ENCODE data around the gene ENC1.

The ENC1 gene

GRCh38 chr5:74655716-74656115, 15.2 kb upstream of the ENC1 start:
- DNase-seq (ENCODE audit: low read depth in 2 of 2), result no peak

GRCh38 chr5:74655206-74655605, 14.7 kb upstream of the ENC1 start:
- no peak for DNase-seq (ENCODE audit: low read depth in 2 of 2)

DNA sequence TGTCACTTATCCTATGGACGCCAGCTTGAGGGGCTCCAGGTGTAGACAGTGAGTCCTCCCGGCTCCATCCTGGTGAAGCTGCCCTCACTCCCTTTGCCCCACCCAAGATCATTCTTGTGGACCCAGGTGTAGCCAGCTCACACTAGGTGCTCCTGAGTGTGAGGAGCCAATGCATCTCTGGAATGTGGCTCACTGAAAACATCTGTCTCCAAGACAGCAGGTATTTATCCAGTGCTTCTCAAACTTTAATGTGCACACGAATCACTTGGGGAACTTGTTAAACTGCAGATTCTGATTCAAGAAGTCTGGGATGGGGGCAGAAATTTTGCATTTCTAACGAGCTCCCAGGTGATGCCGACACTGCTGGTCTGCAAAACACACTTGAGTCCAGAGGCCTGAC, 13.5 kb upstream of the ENC1 start:
- no peak for DNase-seq (ENCODE audit: low read depth in 2 of 2)

DNA sequence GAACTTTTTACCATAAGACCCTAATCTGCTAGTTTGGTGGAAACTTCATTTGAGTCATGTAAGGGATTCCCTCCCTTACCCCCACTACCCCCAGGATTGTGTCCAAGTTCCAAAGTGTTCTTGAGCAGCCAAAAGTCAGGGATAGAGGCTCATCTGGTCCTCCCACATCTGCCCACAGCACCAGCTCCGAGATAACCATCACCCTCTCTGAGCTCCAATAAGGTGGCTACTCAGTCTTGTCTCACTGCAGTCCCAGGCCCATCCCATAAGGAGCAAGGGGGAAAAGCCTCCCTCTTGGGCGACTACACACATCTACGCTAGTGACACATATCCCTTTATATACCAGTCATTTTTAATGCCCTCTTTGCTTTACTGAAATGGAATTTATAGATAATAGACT, 12.0 kb upstream of the ENC1 start:
- DNase-seq (ENCODE audit: low read depth in 2 of 2), result no peak

DNA sequence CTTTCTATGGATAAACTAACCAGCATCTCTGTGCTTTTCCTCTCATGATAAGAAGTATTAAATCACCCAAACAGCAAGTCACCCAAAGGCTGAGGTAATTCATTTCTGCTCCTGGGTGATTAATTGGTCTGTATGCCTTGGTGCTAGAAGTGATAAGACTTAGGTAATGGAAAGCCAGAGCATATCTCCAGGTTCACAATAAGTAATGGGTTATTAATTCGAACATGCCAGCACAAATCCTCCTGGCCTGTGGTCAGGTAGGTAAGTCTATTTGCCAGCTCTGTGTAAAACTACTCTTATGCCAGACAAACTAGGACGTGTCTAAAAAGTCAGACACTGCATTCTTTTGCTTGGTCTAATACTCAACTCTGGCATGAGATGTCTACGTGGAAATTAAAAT, 11.2 kb upstream of the ENC1 start:
- DNase-seq (ENCODE audit: low read depth in 2 of 2), result no peak

- DNase-seq (ENCODE audit: low read depth in 2 of 2), result no peak
Measured at GRCh38 chr5:74649421-74649973, 9.0 kb upstream of the ENC1 start.

- no peak for DNase-seq (ENCODE audit: low read depth in 2 of 2)
Measured at GRCh38 chr5:74648835-74649293, 8.3 kb upstream of the ENC1 start.

- no peak for DNase-seq (ENCODE audit: low read depth in 2 of 2)
Measured at GRCh38 chr5:74647096-74647495, 6.6 kb upstream of the ENC1 start.

DNA sequence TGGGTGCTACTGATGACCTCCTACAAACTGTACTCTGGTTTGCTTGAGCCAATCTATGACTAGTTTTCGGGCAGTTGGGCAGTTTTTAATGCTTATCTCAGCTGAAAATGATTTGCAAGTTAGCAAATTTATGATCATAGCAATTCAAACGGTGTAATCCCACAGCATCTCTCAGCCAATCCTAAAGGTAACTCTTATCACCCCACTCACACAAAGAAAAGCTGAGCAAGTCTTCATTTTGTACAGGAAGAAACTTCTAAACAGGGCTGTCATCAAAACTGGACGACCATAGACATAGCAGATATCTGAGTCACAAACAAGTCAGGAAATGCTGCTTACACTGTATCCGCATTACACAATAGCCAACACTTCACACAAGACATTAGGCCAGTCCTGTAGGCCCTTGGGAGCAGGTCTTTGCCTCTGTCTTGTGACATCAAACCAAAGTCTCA, 2.6 kb upstream of the ENC1 start:
- no peak for DNase-seq (ENCODE audit: low read depth in 2 of 2)

DNA sequence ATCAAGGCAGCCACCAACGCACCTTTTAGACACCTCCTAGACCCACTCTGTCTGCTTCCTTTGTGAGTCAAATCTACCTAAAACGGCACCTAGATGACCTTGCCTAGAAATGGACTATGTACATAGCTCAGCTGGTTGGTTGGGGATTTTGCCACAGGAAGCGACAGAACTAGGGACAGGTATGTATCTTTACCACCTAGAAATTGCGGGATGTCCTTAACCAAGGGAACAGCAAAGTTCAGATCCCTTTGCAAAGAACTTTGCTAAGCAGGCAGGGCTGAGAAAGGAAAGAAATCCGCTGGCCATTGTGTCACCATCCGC, 2.0 kb upstream of the ENC1 start:
- DNase-seq (ENCODE audit: low read depth in 2 of 2), result no peak

DNA sequence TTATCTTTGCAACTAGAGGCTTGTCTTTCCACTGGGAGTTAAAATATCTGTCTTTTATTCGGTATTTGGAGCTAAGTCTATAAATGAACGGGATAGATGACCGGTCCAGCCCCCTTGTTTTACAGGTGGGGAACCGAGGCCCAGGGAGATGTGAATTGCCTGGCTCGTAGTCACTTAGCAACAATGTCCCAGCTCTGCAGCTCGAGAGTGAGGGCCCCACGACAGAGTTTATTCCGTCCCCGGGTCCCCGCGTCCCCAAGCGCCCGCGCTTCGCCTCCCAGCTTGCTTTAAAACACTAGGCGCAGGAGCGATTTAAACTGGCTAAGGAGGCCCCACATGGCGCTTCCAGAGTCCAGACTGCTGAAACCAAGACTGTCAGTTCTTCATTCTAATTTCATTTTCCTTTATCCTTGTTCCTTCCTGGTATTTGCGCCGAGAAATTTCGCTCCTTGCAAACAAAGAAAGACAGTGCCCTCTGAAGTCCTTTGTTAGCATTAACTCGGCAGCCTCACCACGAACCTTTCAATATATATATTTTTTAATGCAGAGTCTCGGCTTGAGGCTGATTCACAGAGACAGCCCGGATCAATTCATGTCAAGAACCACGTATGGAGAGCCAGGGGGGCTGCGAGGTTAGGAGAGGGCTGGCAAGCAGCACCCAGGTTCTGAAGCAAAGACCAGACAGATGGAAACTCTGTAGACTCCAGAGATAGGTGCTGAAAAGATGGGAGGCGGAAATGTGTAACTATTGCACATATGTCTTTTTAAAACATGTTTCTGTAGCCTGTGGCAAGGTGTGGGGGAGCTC, 1.4 kb upstream of the ENC1 start:
- no peak for DNase-seq (ENCODE audit: low read depth in 2 of 2)

- DNase-seq (ENCODE audit: low read depth in 2 of 2), result peak in 1 of 2 donors; percentile 20
Measured at GRCh38 chr5:74640954-74641734, 616 bp upstream of the ENC1 start.

DNA sequence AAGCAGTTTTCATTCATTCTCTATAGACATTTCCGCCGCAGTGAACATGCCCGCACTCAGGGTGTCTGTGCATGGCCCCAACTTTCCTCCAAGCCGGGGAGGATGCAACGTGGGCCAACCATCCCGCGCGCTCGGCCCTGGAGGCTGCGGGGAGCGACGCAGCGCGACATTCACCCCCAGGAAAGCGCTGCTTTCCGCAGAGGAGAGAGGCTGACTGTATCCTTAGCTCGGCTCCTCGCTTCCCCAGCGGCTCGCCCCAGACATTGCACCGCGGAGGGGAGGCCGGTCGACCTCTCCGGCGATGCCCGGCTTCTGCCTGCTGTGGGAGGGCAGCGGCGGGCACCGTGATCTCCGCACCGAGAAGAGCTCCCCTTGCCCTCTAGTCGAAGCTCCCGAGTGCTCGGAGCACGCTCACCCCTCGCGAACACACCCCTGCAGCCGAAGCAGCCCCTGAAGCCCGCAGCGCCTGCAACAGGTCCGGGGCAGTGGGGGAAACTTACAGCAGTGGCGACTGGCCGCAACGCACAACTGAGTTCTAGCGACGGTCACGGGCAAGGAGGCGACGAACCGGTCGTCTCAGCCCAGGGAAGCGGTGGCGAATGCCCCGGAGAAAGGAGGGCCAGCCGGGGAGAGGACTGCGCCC, 600 bp downstream of the ENC1 start:
- peak in 1 of 2 donors; percentile 4 for DNase-seq (ENCODE audit: low read depth in 2 of 2)

DNA sequence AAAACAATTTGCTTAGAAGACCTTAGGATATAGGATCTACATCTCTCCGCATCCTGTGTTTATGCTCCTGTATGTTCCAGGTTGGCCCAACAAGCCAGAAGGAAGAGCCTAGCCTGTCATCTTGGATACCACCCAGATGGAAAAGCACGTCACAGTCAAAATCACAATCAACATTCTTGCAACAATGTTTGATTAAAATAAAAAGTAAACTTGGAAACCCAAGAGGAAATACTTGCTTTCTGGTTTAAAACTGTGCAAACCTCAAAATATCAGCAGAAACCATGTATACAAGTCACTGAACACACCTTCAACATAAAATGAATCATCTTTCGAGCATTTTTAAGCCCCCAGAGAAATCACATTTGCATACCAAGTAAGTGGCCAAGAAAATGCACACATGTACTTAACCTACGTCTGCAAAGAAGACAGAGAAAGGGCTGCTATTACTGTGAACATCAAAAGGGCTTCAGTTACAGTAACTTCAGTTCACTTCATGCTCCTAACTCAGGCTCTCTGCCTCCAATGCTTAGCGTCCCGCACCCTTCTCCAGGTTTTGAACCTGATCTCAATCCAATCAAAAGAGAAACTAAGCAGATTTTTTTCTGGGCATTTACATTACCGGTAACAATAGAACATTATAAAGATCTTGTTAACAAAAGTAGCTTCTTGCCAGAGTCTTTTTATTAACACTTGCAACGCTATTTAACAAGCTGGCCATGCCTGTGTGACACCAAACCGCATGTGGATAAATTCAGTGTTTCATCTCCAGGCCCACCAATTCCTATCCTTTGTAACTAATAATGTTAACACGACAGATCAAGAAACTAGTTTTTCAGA, 1.3 kb downstream of the ENC1 start:
- no peak for DNase-seq (ENCODE audit: low read depth in 2 of 2)

- DNase-seq (ENCODE audit: low read depth in 2 of 2), result no peak
Measured at GRCh38 chr5:74638544-74638969, 2.0 kb downstream of the ENC1 start.

- no peak for DNase-seq (ENCODE audit: low read depth in 2 of 2)
Measured at GRCh38 chr5:74636552-74636951, 4.0 kb downstream of the ENC1 start.

DNA sequence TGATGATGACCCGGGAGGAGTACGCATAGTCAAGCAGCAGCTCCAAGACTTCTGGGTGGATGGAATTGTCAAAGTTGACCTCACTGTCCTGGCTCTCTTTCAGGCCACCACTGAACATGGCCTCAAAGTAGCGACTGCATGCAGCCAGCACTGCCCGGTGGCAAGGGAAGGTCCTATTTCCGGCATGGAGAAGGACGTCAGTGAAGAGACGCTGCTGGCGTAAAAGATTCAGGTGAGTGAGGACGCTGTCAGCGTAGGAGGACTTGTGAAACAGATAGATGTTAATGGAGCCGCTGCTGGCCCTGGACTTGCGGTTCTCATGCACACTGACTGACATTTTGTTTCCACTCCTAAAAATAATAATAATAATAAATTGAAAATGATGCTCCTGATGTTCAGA, 4.4 kb downstream of the ENC1 start:
- DNase-seq (ENCODE audit: low read depth in 2 of 2), result no peak

- DNase-seq (ENCODE audit: low read depth in 2 of 2), result no peak
Measured at GRCh38 chr5:74634611-74635286, 5.8 kb downstream of the ENC1 start.

- DNase-seq (ENCODE audit: low read depth in 2 of 2), result no peak
Measured at GRCh38 chr5:74633695-74634094, 6.8 kb downstream of the ENC1 start.

GRCh38 chr5:74632947-74633356, 7.6 kb downstream of the ENC1 start:
- DNase-seq (ENCODE audit: low read depth in 2 of 2), result no peak

All from stimulated activated CD8-positive, alpha-beta memory T cell treated with anti-CD3 and anti-CD28 coated beads, Interleukin-15, amount 100 ng/mL, for 48 hours (primary cell).